SH-SY5Y (cell line): ENCODE results near the gene TIMM50.

Experiments used
- GATA2 ChIP-seq: IDR thresholded peaks from 2 replicates; pipeline ENCODE4 v1.6.1; 2011; ENCODE audit warnings: mild to moderate bottlenecking, low read depth, low read length
- GATA3 ChIP-seq: IDR thresholded peaks from 2 replicates; pipeline ENCODE4 v1.6.1; 2011; ENCODE audit warnings: low read depth, mild to moderate bottlenecking, low read length, moderate library complexity

DNA sequence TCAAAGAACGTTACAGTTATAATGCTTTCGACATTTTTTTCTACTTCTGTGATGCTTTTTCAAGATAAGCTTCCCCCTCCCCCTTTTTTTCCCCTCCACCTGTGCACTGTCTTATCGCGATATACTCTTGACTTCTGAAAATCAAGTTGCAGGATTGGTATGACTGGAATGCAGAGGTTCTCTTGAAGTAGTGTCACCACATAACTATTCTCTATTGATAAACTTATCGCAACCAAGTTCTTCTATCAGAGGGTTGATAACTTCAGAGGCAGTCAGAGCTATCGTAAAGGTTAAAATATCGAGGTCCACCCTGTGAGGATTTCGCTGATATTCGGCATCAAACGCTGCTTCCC is 58.5 kb downstream of the TIMM50 start:
- no peak for TF ChIP-seq GATA2
- TF ChIP-seq GATA3 = no peak
